GM18858 (cell line): ENCODE results near the gene RGL4.

ENCODE experiments used
- ATAC-seq: cut with Tn5 transposase; IDR thresholded peaks from one replicate; pipeline ENCODE4 v1.9.1; 2021; ENCODE audit not compliant: unreplicated experiment

Gene RGL4

GRCh38 chr22:23678133-23678532 is 12.7 kb upstream of the RGL4 start:
- ATAC-seq: no peak

DNA sequence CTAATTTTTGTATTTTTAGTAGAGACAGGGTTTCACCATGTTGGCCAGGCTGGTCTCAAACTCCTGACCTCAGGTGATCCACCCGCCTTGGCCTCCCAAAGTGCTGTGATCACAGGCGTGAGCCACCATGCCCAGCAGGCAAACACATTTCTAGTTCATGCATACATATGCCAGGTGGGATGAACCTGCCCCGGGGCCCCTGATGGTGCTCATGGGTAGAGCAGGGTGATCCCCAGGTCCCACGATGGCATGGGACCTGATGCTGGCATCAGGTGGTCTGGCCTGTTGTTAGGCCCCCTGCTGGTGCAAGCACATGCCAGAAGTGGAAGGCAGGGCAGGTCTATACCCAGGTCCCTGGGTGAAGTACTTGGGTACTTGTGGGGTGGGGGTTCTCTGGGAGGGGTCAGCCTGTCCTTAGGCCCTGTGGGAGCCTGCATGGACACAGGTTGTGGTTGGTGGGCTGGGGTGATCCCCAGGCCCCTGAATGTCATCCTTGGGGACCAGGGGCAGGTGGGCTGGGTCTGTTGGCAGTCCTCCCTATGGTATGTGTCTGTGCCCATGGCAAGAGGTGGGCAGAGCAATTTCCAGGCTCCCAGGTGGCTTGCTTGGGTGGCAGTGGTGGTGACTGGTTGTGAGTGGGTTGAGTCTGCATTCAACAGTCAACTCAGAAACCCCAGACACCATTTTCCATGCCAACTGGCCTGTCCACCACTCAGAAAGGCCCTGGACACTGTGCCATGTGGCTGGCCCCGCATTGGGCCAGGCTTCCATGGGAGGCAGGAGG is 9.6 kb upstream of the RGL4 start:
- no peak for ATAC-seq

DNA sequence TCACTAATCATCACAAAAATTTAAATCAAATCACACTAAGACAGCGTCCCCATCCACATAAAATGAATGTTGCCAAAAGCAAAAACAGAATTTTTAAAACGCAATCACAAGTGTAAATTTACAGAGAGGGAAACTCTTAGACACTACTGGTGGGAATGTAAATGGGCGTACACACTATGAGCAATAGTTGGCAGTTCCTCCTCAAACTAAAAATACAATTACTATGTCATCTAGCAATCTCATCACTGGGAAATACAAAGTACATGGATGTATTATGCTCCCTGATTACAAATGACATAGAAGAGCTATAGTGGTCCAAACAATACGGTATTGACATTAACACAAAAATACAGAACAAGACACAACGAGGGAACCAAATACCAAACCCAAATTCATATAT is 8.7 kb upstream of the RGL4 start:
- no peak for ATAC-seq

- no peak for ATAC-seq
Measured at GRCh38 chr22:23682827-23683355, 7.9 kb upstream of the RGL4 start.

DNA sequence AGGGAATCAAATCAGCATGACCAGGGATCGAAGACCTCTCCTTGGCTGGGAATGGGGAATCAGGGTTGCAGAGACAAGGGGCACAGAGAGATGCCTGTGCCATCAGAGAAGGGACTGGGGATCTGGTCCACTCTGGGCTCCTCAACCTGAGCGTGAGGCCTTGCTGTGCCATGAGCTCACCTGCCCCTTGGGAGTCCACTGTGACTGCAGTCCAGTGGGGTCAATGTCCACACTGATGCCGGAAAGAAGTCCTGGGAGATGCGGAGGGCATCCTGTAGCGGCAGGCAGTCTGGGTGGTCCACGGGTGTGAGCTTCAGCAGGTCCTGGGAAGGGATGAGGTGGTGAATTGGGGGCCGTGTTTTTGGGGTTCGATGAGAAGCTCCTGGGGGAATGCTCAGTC is 7.3 kb upstream of the RGL4 start:
- ATAC-seq: no peak

DNA sequence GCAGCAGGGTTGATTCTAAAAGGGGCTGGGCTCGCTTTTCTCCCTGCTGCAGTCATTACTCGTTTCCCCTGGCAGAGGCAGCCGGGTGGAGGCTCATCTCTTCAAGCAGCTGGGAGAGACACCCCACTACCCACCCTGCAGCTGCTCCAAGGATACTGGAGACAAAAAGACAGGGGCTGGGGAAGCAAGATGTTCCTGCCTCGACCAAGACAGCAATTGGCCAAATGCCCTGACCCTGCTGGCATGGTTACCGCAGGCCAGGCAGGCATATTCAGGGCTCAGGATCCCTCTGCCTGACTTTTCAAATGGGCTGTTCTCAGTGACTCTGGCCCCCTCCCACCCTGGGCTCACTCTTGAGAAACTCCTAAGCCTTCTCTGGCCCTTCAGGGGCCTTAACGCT is 6.8 kb upstream of the RGL4 start:
- no peak for ATAC-seq

DNA sequence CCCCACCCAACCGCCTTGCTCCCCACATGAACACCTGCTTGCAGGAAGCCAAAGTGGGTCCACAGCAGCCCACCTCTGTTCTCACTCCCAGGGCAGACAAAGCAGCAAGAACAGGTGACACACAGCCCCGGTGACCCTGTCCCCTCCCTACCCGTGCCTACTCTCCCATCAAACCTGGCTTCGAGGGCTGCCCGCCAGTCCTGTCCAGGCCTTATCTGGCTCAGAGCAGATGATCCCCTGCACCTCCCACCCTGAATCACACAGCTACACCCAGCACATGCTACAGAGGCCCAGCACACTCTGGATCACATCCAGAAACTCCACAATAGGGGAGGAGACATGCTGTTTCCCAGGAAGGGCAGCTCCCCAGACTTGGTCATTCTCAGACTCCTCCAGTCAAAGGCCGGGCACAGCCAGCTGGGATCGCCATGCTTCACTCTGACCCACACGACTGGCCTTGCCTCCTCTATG is 6.2 kb upstream of the RGL4 start:
- no peak for ATAC-seq

- ATAC-seq: no peak
Measured at GRCh38 chr22:23685205-23685784, 5.5 kb upstream of the RGL4 start.

GRCh38 chr22:23686416-23687024 is 4.3 kb upstream of the RGL4 start:
- no peak for ATAC-seq

DNA sequence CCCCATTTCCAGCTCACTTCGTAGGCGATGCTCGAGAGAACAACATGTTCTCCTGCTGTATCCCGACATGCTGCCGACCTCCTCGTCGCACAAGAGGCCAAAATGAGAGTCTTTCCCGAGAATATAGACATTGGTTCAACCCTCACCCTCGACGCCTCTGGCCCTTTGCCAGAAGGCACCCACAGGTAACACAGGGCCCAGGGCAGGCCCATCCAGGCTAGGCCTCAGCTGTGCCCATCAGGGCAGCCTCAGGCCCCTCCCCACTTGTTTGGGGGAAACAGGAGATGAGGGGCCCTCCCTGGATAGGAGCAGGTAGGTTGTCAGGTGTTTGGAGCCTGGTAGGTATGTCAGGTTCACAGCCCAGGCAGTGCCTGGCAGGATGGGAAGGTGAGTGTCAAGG is 2.7 kb upstream of the RGL4 start:
- ATAC-seq: no peak

DNA sequence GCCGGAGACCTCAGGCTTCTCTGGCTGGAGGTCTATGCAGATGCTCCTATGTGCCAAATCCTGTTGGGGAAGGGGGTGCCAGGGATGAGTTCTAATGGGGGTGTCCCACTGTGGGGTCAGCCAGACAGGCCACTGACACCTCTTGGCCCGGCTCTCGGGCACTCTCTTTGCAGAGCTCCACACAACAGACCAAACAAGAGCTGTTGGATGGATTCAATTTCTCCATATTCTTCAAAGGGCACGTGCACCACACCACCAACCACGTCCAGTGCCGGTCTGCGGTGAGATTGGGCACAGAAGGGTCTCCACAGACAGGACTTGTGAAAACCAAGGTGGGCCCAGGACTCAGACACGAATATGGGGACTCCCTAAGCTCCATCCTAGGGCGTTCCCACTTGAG is 2.2 kb upstream of the RGL4 start:
- no peak for ATAC-seq

GRCh38 chr22:23689414-23689813 is 1.4 kb upstream of the RGL4 start:
- ATAC-seq: no peak

- no peak for ATAC-seq
Measured at GRCh38 chr22:23691748-23692423, 1.1 kb downstream of the RGL4 start.

DNA sequence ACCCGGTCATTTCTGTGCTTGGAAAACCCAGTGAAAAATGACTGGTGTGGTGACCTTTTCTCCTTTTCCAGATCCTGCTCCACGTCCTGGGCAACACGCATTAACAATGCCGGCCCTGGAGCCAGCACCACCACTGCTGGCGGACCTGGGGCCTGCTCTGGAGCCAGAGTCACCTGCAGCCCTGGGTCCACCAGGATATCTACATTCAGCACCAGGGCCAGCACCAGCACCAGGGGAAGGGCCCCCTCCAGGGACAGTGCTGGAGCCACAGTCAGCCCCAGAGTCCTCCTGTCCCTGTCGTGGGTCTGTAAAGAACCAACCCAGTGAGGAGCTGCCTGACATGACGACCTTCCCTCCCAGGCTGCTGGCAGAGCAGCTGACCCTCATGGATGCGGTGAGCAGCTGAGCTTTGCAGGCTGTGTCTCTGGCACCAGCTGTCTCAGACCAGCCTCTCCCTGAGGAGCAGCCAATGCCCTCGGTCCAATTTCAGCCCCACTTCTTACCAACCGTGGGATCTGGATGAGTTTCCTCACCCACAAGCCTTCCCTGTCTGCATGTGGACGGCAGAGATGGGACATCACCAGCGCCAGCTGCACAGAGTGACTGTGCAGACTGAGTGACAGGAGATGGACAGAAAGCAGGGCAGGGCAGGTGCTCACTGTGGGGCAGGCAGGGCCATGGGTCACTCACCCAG is 1.9 kb downstream of the RGL4 start:
- no peak for ATAC-seq

DNA sequence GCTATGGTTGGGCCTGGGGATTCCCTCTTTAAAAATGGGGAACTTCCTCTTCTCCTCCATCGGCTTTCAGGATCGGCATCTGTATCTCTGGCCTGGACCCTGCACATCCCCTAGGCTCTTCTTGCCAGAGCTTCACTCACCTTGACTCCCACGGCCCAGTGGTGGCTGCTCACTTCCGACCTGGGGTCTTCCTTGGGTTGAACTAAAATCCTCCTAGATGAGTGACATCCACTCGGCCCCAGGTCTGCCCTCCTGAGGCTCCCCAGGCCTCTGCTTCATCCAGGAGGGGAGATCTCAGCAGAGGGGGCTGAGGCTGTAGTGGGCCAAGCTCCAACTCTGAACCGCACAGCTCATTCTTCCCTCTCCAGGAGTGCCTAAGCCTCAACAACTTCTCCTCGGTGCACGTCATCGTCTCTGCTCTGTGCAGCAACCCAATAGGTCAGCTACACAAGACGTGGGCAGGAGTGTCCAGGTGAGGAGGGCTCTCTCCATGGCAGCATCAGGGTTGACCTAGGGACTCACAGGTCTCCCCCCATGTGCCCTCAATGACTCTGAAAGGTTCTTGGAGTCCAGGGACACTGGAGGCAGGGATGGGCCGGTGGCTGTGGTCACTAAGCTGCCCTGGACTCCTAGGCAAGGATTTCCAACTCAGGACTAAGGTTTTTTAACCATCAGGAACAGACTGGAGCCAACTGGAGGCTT is 3.3 kb downstream of the RGL4 start:
- ATAC-seq: no peak

GRCh38 chr22:23695141-23695540 is 4.3 kb downstream of the RGL4 start:
- ATAC-seq: no peak

GRCh38 chr22:23695571-23696325 is 4.9 kb downstream of the RGL4 start:
- no peak for ATAC-seq

GRCh38 chr22:23696326-23696851 is 5.6 kb downstream of the RGL4 start:
- ATAC-seq: peak; percentile 63
